Stimulated activated CD4-positive, alpha-beta T cell treated with anti-CD3 and anti-CD28 coated beads, Interleukin-4, amount 100 ng/mL, for 1 hour (primary cell): ENCODE data around the gene ANKRD44.
"Not testable (repeated sequence)": the region's sequence is repeated elsewhere in the genome, so short reads cannot be mapped to it uniquely, and the experiment has no call there.

ENCODE experiments used
- DNase-seq: peaks from one replicate; pipeline ENCODE4 v3.0.0-alpha.2; 2020

Gene ANKRD44

DNA sequence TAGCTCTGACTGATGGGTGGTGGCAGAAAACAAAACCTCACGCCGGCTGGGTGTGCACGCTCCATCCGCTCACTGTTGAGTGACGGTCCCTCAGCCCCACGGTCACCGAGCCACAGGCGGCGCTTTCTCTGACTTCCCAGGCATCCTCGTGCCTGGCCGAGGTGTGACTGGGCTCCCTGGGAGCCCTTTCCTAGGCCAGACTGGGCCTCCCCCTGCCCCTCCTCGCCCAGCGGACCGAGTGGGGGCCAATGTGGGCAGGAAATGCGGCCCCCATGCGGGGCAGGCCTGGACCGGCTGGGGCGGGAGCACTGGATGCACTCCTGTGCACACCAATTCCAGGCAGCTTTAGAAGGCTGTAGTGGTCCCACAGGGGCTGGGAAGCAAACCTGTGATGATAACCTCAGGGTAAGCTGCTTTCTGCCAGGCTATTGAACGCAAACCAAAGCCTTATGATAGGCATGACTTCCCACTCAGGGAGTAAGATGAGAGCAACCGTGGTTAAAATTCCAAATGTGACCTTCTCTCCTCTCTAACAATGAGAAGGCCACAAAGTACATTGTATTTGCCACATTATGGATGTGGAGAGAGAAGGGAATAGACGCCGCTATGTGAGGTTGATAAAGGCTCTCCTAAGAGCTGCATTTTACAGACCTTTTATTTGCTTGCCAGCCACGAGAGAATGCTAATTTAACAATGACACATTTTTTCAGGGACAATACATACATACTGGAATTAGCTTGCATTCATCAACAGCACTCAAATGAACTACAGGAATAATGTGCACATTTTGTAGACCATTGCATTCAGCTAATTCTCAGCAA, 300.2 kb downstream of the ANKRD44 start:
- no peak for DNase-seq

DNA sequence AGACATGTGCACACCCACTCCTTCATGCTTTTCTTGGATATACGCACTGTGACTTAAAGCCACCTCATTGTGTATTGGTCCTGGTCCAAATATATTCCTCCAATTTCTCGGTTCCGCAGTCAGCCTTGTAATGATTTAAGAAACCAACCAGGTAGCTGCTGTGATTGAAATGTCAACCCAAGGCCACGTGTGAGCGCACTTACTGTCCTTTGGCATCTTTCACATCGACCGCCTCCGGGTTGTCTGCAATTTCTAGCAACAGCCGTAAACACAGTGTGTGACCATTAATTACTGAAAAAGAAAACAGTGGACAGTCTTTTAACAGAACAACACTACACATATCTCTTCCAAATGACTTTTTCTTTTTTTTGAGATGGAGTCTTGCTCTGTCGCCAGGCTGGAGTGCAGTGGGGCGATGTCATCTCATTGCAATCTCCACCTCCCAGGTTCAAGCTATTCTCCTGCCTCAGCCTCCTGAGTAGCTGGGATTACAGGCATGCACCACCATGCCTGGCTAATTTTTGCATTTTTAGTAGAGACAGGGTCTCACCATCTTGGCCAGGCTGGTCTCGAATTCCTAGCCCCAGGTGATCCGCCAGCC, 301.7 kb downstream of the ANKRD44 start:
- DNase-seq, result not testable (repeated sequence)

DNA sequence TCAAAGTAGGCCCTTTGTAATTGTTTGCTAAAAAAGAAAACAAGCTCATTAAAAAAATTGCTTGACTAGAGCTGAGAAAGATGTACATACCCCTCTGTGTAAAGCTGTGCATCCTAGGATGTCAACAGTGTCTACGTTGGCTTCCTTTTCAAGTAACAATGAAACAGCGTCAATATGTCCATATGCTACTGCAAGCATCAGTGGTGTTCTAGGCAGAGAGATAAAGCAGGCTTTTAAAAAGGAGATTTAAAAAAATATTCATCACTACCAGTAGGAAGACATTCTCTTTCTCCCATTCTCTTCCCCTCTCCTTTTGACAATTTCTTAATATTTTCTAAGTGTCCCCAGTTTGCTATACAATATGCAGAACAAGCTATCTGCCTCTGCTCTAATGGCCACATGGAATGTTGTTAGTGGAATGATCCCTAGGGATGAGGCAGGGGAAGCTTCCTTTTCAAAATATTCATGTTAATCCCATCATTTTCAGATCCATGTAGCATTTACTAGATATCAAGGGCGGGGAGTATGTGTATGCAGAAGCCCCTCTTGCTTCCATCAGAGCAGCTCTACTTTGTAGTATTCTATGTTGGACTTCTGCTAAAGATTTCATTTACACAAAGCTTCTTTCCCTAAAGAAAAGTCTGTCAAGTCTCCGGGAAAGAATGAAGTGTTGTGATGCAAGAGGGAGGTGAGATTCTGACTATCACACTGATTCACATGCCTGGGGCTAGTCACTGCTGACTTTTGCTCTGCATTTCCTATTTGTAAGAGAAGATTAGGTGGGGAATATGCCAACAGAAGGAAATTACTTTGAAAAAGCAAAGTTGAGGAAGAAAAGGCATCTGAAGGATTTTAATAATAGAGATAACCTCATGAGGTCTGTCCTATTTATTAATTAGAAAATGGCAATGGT, 302.6 kb downstream of the ANKRD44 start:
- no peak for DNase-seq

DNA sequence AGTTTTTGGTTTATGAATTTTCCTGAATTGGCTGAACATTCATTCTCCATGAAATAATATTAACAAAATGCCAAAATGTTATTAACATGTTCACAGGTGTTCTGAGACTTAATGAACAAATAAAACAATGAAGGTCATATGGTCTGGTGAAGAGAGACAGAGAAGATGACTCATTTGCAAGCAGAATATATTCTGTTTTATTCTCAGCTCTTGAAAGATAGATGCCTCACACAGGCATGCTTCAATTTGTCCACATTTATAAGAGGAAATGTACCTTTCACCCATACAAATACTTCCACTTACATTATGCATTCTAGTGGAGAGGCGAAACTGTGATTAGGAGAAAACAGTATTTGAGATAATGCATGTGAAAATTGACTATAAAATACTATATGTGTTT, 308.7 kb downstream of the ANKRD44 start:
- DNase-seq, result no peak

DNA sequence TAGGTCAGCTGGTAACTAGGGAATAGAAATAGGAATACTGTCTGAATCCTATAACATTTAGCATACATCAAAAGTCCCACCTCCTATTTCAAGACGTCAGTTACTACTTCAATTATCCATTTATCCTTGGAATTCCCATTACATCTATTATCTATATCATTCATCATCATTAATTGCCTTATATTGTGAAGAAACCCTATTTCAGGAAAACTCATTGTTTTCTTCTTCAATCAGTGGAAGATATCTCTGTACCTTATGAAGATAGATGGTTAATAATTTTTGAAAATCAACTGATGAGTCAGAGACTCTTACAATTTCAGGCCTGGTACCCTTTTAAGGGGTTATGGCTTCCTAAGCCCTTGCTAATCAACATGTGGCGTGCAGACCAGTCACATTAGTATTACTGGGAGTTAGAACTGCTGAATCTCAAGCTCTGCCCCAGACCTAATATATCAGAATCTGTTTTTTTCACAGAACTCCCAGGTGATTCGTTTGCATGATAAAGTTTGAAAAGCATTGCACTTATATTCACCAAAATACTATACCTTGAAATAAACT, 314.7 kb downstream of the ANKRD44 start:
- DNase-seq, result no peak

DNA sequence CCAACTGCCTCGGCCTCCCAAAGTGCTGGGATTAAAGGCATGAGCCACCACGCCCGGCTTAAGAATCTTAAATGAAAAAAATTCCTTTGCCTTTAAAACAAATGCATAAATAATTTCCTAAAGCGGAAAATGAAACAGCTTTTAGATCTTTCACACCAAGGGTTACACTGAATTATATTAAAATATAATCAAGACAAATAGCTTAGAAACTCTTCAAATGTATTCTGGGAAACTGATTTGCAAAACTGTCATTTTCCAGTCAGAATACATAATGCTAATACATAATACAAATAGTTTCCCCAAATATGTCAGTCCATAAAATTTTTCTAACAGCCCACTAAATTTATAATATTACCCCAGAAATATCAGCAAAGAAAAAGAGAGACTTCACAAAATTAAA, 315.8 kb downstream of the ANKRD44 start:
- no peak for DNase-seq

DNA sequence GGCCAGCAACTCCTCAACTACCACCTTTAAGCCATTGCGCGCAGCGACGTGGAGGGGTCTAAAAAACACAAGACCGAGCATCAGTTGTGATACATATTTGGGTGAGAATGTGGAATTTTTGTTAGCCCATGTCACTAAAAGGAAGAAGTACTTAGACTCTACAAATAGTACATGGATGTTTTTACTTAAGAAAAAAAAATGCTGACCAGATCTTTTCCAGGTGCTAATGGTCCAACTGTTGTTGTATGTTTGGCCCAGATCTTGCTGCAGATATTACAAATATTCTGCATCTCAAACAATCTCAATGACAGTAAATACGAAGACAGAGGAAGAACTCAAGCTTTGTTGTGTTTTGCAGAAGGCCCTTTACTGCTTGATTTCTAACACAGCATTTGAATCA, 317.0 kb downstream of the ANKRD44 start:
- no peak for DNase-seq

DNA sequence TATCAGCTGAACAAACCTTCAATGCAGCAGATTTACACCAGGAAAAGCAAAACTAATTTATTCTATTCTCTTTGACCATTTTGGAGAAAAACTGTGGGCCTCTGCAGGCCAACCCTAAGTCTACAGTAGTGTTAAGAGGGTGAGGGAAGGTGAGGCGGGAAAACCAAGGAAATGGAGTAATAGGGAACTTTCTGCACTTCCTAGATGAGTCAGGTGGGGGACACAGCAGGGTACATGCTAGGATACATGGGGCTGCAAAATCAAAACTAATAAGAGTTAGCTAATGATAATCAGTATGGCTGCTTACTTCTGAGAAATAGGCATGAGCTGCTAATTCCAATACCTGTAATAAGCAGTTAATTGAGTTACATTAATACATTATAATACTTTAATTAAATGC, 318.1 kb downstream of the ANKRD44 start:
- no peak for DNase-seq

DNA sequence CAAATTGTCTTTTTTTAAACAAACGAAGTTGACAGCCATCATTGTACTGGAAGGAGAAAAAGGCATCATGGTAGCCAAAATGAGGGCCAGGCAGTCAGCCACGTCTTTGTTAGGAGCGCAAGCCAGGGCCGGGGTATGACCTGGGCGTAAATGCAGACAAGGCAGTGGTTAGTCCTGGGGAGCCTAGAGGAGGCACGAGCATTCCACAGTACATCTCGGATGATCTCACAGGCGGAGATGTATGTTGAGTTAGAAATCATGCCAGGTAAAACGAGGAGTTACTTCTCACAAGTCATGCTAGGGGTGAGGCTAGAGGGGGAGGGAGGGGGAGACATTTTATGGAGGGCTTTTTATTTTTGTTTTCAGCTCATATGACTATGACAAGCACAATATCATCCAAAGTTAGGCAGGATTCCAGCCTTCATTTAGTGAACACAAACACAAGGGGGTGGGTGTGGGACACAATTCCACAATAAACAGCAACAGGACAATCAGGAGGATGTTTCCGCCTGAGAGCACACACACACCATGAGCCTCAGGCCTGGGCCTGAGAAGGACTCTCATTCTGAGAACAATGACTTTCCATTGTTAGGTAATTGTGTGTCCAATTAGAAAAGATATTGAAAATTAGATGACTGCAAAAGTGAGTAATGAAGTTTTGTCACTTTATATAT, 319.7 kb downstream of the ANKRD44 start:
- no peak for DNase-seq

DNA sequence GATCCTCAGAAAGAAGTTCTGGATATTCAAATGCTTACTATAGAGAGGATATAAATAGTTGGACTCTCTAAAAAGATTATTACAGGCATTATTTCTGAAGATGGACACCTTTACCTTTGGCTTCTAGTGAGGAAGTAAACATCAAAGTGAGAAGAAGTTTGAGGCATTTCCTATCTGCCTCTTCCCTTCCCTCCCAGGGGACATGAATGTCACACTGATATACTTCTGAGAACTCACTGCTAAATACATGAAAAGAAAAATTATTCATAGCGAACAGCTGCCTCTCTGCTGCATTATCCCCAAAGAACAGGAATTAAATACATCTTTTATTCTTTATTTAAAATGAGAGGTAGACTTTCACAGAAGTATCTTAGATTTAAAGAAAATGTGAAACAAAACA, 320.5 kb downstream of the ANKRD44 start:
- DNase-seq, result no peak

DNA sequence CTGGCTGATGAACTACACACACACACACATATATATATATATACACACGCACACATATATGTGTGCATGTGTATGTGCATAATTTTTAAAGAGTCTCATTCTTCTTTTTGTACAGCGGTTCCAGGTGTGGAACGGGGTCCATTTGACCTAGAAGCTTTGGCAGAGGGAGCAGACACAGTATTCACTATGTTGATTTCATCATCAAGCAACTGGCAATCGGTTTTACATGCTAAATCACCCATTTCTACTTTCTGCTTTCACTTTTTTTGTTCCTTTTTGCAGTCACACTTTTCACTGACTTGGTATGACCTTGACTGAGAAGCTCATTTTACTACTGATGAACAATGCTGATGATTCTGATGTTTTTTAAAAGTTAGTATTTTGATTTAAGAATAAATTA, 321.1 kb downstream of the ANKRD44 start:
- no peak for DNase-seq

DNA sequence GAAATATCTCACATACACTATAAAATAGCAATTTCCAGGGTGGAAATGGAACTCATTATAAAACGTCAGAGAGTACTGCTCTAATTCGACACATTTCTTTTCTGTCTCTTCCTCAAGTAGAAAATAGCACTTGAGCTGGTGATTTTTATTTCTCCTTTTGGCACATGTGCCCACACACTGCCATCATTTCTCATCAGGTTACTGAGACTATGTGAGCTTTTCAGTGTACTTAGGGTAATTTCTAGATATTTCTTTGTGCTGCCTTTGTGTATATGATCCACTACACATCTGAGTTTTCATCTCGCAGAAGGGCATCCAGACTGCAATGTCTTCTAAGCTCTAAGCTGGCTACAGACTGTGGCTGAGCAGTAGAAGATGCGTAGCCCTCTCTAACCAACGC, 321.9 kb downstream of the ANKRD44 start:
- no peak for DNase-seq

DNA sequence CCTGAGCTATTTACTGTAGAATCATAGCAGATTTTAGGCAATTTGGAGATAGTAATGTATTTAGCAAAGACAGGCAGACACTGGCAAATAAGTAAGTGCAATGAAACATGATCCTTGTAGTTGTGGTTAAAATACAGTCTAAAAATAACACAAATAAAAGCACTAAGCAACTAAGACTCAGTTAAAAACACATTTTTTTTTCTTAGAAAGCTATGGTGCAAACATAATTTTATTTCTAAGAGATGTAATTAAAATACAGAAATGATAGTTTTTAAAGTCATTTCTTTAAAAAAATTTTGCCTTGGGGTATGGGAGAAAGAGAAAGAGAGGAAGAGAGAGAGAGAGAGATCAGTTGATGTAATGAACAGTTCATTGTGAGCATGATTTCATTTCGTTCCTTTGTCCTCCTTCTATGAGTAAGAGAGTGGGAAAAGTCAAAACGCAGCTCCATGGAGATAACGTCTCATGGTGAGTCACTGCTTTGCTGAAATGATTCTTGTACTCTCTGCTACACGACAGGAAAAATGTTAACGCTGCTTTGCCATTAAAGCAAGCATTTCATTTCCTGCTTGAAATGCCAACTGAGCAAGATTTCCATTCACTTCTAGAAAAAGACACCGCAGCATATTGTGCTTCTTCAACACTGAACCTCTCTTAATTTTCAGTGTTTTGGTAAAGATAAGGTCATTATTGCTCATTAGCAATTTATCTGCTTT, 322.8 kb downstream of the ANKRD44 start:
- no peak for DNase-seq

DNA sequence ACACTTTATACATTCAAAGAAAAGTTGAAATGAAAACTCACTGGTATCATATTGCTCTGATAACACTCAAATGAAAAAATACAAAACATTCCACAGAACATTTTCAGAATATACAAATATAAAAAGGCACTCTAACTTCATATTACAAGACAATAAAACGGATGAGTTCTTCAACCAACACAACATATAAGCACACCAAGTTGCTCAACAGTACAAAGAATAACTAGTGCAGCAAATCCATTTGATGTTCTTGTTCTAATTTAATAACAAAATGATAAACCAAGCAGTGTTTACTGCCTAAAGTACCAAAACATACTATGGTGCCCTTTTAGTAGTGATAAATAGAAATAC, 323.3 kb downstream of the ANKRD44 start:
- DNase-seq, result no peak

DNA sequence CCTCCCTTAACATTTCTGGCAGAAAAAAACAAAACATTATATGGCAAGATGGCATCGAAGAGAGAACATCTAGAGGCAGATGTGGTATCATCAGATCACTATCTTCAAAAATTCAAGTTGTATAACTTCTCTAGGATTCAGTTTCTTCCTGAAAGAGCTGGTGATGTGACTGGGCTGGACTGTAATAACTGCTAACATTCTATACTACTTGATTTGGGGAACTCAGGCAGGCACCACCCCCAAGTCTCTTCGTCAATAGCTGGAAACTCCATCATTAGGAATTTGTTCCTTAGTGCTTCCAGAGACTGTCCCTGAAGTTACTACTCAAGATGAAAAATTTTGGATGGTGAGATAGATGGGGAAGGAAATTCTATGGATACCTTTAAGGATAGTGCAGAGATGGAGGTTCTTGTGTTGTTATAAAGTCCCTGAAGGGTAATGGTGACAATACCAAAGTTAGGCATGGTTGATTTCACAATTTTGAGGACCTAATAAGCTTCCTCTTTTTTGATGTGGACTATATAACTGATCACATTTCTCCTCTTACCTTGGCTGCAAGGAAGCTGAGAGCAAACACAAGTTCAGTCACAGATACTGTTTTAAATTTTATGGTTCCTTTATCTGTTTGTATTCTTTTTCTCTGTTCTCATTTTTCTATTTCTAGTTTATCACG, 324.9 kb downstream of the ANKRD44 start:
- DNase-seq, result no peak

DNA sequence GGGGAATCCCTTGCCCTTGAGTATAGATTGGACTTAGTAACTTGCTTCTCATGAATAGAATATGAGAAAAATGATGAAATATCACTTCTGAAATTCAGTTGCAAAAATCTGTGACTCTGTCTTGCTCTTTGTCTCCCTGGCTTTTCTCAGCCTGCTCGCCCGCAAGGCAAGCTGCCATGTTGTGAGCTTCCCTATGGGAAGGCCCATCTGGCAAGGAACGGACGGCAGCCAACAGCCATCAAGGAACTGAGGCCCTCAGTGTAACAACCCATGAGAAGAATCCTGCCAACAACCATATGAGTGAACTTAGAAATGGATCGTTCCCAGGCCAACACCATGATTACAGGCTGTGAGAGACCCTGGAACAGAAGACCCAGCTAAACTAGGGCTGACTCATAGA, 325.7 kb downstream of the ANKRD44 start:
- no peak for DNase-seq

DNA sequence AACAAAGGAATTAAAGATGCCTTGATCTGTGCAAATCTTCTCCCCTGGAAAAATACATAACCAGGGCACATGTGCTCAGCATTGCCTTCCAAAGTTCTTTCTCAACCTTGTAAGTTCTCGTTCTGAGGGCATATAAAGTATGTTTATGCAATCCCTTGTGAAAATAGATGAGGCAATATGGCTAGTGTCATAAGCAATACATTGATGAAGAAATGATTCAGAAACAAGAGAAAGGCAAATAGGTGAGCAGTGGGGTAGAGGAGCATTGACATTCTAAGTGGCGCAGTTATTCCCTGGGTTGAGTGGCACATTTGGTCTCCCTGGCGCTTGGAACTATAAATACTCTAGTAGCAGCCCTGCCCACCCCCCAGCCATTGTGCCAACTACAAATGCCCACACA, 326.6 kb downstream of the ANKRD44 start:
- DNase-seq, result no peak

DNA sequence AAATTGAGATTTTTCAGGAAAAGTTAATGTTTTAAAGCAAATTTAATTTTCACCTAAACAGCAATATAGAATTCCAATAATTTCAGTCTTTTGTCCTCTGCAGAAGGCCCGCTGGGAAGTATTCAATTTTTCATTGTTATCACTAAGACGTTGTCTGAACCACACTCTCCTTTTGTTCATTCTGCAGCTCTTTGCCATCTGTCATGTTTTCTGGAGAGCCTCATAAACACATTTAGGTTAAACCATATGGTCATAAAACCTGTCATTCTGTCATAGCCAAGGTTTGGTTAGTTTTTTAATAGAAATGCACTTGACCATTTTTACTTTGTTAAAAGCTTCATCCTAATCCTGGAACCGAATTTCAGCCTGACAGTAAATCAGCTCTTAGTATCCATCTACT, 330.1 kb downstream of the ANKRD44 start:
- DNase-seq, result no peak

DNA sequence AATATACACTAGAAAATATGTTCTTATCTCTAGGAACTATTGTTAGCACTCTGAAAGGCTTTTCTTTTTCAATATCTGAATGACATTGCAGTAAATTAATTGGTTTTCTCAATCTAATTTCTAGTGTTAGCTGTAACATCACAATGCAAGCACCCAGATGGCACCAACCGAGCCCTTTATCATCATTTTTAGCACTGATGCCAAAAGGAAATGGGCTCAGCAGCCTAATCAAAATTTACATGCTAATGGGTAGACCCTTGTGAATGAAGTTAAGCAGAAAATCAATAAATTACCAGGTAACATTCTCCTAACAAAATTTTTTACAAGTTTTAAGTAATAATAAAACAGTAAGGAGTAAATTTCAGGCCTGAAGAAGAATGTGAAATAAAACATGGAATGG, 330.6 kb downstream of the ANKRD44 start:
- DNase-seq, result no peak

DNA sequence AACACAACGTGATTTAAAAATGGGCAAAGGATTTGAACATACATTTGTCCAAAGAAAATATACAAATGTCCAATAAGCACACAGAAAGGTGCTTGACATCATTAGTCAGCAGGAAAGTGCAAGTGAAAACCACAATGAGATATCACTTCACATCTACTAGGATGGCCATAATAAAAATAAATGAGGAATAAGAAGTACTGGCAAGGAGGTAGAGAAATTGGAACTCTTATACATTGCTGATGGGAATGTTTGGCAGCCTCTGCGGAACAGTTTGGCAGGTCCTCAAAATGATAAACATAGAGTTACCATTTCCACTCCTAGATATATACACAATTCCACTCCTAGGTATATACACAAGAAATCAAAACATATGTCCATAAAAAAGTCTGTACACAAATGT, 333.1 kb downstream of the ANKRD44 start:
- DNase-seq, result no peak

DNA sequence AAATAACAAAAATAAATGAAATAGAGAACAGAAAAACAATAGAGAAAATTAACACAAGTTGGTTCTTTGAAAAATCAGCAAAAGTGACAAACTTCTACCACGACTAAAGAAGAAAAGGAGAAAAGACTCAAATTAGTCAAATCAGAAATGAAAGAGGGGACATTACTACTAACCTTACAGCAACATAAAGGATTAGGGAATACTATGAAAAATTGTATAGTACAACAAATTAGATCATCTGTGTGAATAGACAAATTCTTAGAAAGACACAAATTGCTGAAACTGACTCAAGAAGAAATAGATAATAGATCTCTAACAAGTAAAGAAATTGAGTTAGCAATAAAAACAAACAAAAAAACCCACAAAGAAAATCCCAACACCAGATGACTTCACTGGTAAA, 335.6 kb downstream of the ANKRD44 start:
- no peak for DNase-seq
